Measurements from ENCODE around the gene OTOS. TPM values are rescaled to one million over a fixed set of nuclear protein-coding genes. Genes with fewer than 3 reads are reported as not detected.

Gene OTOS
- total and polyA plus RNA-seq, 9 of the 15 experiments (the other 6 are each of a cell fraction or from before 2014, with no cell fraction given): not detected

DNA sequence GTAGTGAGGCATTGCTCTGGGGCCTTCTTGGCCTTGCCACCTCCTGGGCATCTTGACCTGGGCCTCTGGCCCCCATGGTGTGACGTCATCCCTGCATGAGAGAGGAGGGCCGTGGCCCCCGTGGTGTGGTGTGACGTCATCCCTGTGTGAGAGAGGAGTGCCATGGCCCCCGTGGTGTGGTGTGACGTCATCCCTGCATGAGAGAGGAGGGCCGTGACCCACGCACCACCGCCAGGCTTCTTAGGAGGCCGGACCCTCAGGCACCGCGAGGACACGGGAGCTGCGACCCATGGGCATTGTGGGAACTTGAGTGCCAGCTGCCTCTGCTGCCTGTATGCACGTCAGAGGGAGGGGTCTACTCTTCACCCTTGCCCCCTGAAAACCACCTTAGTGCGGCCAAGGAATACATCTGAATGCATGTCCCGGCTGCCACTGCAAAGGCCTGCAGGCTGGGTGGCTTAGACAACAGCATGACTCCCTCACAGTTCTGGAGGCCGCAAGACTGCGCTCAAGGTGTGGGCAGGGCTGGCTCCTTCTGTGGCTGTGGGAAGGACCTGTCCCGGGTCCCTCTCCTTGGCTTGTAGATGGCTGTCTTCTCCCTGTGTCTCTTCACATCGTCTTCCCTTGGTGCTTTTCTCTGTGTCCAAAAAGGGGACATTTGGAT is 20.8 kb upstream of the OTOS start:
- ChIA-PET POLR2A (no interaction called here), CTCF (ENCODE audit: low intra/inter-chr PET ratio) (no interaction called here)
- no peak for FAIRE-seq
- intact Hi-C loops (cut with micrococcal nuclease): no loop called here
- WGBS (ENCODE audit: insufficient coverage, low coverage, missing lambda C conversion rate): 10% methylated on average over 17 of the region's 21 CpGs
- Histone ChIP-seq H3K4me3 (no peak overlapping the region), H3K36me3 (ENCODE audit: control insufficient read depth, insufficient read depth, low read length) (no peaks in the 10 kb centered on the region), H3K27me3 (ENCODE audit: control insufficient read depth in 2 of 2, insufficient read depth in 2 of 2, low read length in 2 of 2) (peaks cover 0 to 26% of the 10 kb centered on the region in 2 experiments; a peak in 3 of 5 replicates), H2AFZ (ENCODE audit: low read depth, low read length) (no peak overlapping the region), H3K4me2 (ENCODE audit: insufficient read depth, low read length) (no peak overlapping the region), H3K9me3 (replicated peaks; ENCODE audit: control insufficient read depth, insufficient read depth, low read depth, low read length) (no peaks in the 10 kb centered on the region), H3K4me1 (replicated peaks in 1 of 2; ENCODE audit: control insufficient read depth in 2 of 2, insufficient read depth in 2 of 2, low read length in 2 of 2) (no peaks in the 10 kb centered on the region), H3K27ac (ENCODE audit: extremely low read depth, low read depth, low read length) (no peak overlapping the region), H3K79me2 (ENCODE audit: control insufficient read depth, insufficient read depth, low read length) (no peaks in the 10 kb centered on the region), H3K9ac (ENCODE audit: insufficient read depth in 1 of 2, low read depth in 2 of 2, low read length in 2 of 2) (no peak overlapping the region), H4K20me1 (replicated peaks; ENCODE audit: control insufficient read depth, insufficient read depth, low read length) (no peaks in the 10 kb centered on the region), H3K9me1 (ENCODE audit: control insufficient read depth, insufficient read depth, low read length) (peaks cover 2% of the 10 kb centered on the region)
- ATAC-seq: no peak
- no peak for DNase-seq (ENCODE audit: extremely low read depth in 1 of 4, low spot score in 3 of 4)
- no TSS peak for BruUV-seq (replicated peaks)
- in situ Hi-C loops (cut with MboI): no loop called here
- TF ChIP-seq SNRNP70 (optimal IDR thresholded peaks at IDR 0.05; ENCODE audit: low read depth, low read length) (no peak), ZNF239 (CRISPR knock-in tag; IDR thresholded peaks at IDR 0.05) (no peak), ZNF347 (CRISPR knock-in tag; IDR thresholded peaks at IDR 0.05; ENCODE audit: low read depth) (no peak), ATF1 (CRISPR knock-in tag; IDR thresholded peaks at IDR 0.05) (no peak), ATF1 (tag; IDR thresholded peaks at IDR 0.05) (peak; percentile 78), TRIM24 (IDR thresholded peaks at IDR 0.05) (no peak), PHF21A (IDR thresholded peaks at IDR 0.05; ENCODE audit: borderline replicate concordance, low read depth) (no peak), RAD51 (IDR thresholded peaks at IDR 0.05; ENCODE audit: borderline replicate concordance, low read depth) (no peak), ZKSCAN8 (CRISPR knock-in tag; IDR thresholded peaks at IDR 0.05) (no peak), ATF7 (IDR thresholded peaks at IDR 0.05) (peak; percentile 33; the same call in 1 of the 2 replicates), NR1H2 (CRISPR knock-in tag; IDR thresholded peaks at IDR 0.05) (no peak), CREB1 (IDR thresholded peaks at IDR 0.05) (peak; percentile 40; the same call in 1 of the 2 replicates), CREB1 (CRISPR knock-in tag; IDR thresholded peaks at IDR 0.05) (peak; percentile 56; the same call in 1 of the 2 replicates), CREM (IDR thresholded peaks at IDR 0.05; ENCODE audit: low read depth) (peak; percentile 40), EP400 (IDR thresholded peaks at IDR 0.05) (no peak)
- TF ChIP-seq, protein P1, sequence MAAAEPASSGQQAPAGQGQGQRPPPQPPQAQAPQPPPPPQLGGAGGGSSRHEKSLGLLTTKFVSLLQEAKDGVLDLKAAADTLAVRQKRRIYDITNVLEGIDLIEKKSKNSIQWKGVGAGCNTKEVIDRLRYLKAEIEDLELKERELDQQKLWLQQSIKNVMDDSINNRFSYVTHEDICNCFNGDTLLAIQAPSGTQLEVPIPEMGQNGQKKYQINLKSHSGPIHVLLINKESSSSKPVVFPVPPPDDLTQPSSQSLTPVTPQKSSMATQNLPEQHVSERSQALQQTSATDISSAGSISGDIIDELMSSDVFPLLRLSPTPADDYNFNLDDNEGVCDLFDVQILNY (CRISPR knock-in tag; IDR thresholded peaks at IDR 0.05): no peak
- TF ChIP-seq, protein P2, sequence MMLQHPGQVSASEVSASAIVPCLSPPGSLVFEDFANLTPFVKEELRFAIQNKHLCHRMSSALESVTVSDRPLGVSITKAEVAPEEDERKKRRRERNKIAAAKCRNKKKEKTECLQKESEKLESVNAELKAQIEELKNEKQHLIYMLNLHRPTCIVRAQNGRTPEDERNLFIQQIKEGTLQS (IDR thresholded peaks at IDR 0.05): peak; percentile 63; the same call in 1 of the 2 replicates
- TF ChIP-seq, protein P2 (CRISPR knock-in tag; conservative IDR thresholded peaks at IDR 0.05): no peak
- TF ChIP-seq, protein P3, sequence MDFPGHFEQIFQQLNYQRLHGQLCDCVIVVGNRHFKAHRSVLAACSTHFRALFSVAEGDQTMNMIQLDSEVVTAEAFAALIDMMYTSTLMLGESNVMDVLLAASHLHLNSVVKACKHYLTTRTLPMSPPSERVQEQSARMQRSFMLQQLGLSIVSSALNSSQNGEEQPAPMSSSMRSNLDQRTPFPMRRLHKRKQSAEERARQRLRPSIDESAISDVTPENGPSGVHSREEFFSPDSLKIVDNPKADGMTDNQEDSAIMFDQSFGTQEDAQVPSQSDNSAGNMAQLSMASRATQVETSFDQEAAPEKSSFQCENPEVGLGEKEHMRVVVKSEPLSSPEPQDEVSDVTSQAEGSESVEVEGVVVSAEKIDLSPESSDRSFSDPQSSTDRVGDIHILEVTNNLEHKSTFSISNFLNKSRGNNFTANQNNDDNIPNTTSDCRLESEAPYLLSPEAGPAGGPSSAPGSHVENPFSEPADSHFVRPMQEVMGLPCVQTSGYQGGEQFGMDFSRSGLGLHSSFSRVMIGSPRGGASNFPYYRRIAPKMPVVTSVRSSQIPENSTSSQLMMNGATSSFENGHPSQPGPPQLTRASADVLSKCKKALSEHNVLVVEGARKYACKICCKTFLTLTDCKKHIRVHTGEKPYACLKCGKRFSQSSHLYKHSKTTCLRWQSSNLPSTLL (IDR thresholded peaks at IDR 0.05): no peak
- TF ChIP-seq, protein P4, sequence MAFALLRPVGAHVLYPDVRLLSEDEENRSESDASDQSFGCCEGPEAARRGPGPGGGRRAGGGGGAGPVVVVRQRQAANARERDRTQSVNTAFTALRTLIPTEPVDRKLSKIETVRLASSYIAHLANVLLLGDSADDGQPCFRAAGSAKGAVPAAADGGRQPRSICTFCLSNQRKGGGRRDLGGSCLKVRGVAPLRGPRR (CRISPR knock-in tag; IDR thresholded peaks at IDR 0.05): no peak
